ENCODE data around the gene NXPH1.

- TF ChIP-seq FOSL2 (IDR thresholded peaks at IDR 0.05; ENCODE audit: borderline replicate concordance, low read depth) (no peak), CTCF (IDR thresholded peaks at IDR 0.05) (no peak), TEAD4 (IDR thresholded peaks at IDR 0.05; ENCODE audit: borderline replicate concordance, insufficient read depth) (peak; percentile 80), RAD21 (IDR thresholded peaks at IDR 0.05; ENCODE audit: low read length) (peak; percentile 32; the same call in 1 of the 2 replicates), MAX (IDR thresholded peaks at IDR 0.05; ENCODE audit: low read depth) (no peak), EP300 (IDR thresholded peaks at IDR 0.05; ENCODE audit: borderline replicate concordance in 1 of 2, low read depth in 1 of 2, low read length in 1 of 2) (peak in 1 of 2 experiments; percentile 99; a peak in 2 of 4 replicates), PBX3 (IDR thresholded peaks at IDR 0.05) (peak; percentile 54), GABPA (IDR thresholded peaks at IDR 0.05; ENCODE audit: low read depth) (no peak), EZH2phosphoT487 (IDR thresholded peaks at IDR 0.05; ENCODE audit: borderline replicate concordance, low read depth) (no peak), REST (IDR thresholded peaks at IDR 0.05; ENCODE audit: low read depth, low read length) (no peak), NFIC (IDR thresholded peaks at IDR 0.05; ENCODE audit: borderline replicate concordance) (no peak)
Measured at GRCh38 chr7:8699875-8700624, 266.6 kb downstream of the NXPH1 start.

Data from SK-N-SH (cell line).